ENCODE measurements around the gene CCNQ. TPM values are rescaled to one million over a fixed set of nuclear protein-coding genes. Genes with fewer than 3 reads are reported as not detected.

The CCNQ gene
- total and polyA plus RNA-seq, 2 donors (not counting 1 experiment from before 2014, with no cell fraction given), result 19.9 to 28.2 TPM

GRCh38 chrX:153634832-153635231, 35.9 kb upstream of the CCNQ start:
- no peak for DNase-seq (ENCODE audit: low read depth in 2 of 2)
- no peak overlapping the region for H3K27ac ChIP-seq (ENCODE audit: insufficient read depth, low read length)
- TF ChIP-seq CTCF (conservative IDR thresholded peaks at IDR 0.05 in 1 of 2, IDR thresholded peaks at IDR 0.05 in 1 of 2; ENCODE audit: low read depth in 1 of 2, low read length in 2 of 2) (no peak), EZH2 (IDR thresholded peaks at IDR 0.05; ENCODE audit: low read length, missing control alignments) (no peak)

GRCh38 chrX:153634236-153634635, 35.3 kb upstream of the CCNQ start:
- Histone ChIP-seq H3K4me1 (ENCODE audit: control insufficient read depth, extremely low read depth, insufficient read depth, low read length) (no peaks in the 10 kb centered on the region), H2AFZ (ENCODE audit: low read length) (no peak overlapping the region), H4K20me1 (ENCODE audit: control insufficient read depth, extremely low read depth, insufficient read depth, low read length) (no peaks in the 10 kb centered on the region), H3K9me3 (ENCODE audit: control insufficient read depth, insufficient read depth, low read depth, low read length) (no peaks in the 10 kb centered on the region), H3K27ac (ENCODE audit: insufficient read depth, low read length) (no peak overlapping the region), H3K27me3 (ENCODE audit: control insufficient read depth, insufficient read depth, low read length) (peaks cover 2% of the 10 kb centered on the region), H3K4me3 (replicated peaks in 1 of 4; ENCODE audit: control extremely low read depth in 1 of 4, insufficient read depth in 1 of 4, low read depth in 3 of 4, low read length in 4 of 4) (no peak overlapping the region), H3K79me2 (ENCODE audit: control insufficient read depth, insufficient read depth, low read length) (no peaks in the 10 kb centered on the region), H3K4me2 (ENCODE audit: extremely low read depth, insufficient read depth, low read length) (no peak overlapping the region), H3K9ac (ENCODE audit: insufficient read depth, low read length) (no peak overlapping the region), H3K36me3 (ENCODE audit: control insufficient read depth, insufficient read depth, low read length) (no peaks in the 10 kb centered on the region)
- TF ChIP-seq CTCF (conservative IDR thresholded peaks at IDR 0.05 in 1 of 2, IDR thresholded peaks at IDR 0.05 in 1 of 2; ENCODE audit: low read depth in 1 of 2, low read length in 2 of 2) (no peak), EZH2 (IDR thresholded peaks at IDR 0.05; ENCODE audit: low read length, missing control alignments) (no peak)
- no peak for DNase-seq (ENCODE audit: low read depth in 2 of 2)

More at GRCh38 chrX:153634832-153635231, 35.9 kb upstream of the CCNQ start:
- Histone ChIP-seq H3K9me3 (ENCODE audit: control insufficient read depth, insufficient read depth, low read depth, low read length) (no peaks in the 10 kb centered on the region), H3K79me2 (ENCODE audit: control insufficient read depth, insufficient read depth, low read length) (no peaks in the 10 kb centered on the region), H3K9ac (ENCODE audit: insufficient read depth, low read length) (no peak overlapping the region), H3K36me3 (ENCODE audit: control insufficient read depth, insufficient read depth, low read length) (no peaks in the 10 kb centered on the region), H3K4me1 (ENCODE audit: control insufficient read depth, extremely low read depth, insufficient read depth, low read length) (no peaks in the 10 kb centered on the region), H3K27me3 (ENCODE audit: control insufficient read depth, insufficient read depth, low read length) (peaks cover 2% of the 10 kb centered on the region), H4K20me1 (ENCODE audit: control insufficient read depth, extremely low read depth, insufficient read depth, low read length) (no peaks in the 10 kb centered on the region), H3K4me2 (ENCODE audit: extremely low read depth, insufficient read depth, low read length) (no peak overlapping the region), H3K4me3 (replicated peaks in 1 of 4; ENCODE audit: control extremely low read depth in 1 of 4, insufficient read depth in 1 of 4, low read depth in 3 of 4, low read length in 4 of 4) (no peak overlapping the region), H2AFZ (ENCODE audit: low read length) (no peak overlapping the region)

GRCh38 chrX:153633607-153634180, 34.8 kb upstream of the CCNQ start:
- Histone ChIP-seq H3K9me3 (ENCODE audit: control insufficient read depth, insufficient read depth, low read depth, low read length) (no peaks in the 10 kb centered on the region), H3K27ac (ENCODE audit: insufficient read depth, low read length) (no peak overlapping the region), H3K79me2 (ENCODE audit: control insufficient read depth, insufficient read depth, low read length) (no peaks in the 10 kb centered on the region), H3K4me2 (ENCODE audit: extremely low read depth, insufficient read depth, low read length) (no peak overlapping the region), H3K36me3 (ENCODE audit: control insufficient read depth, insufficient read depth, low read length) (no peaks in the 10 kb centered on the region), H4K20me1 (ENCODE audit: control insufficient read depth, extremely low read depth, insufficient read depth, low read length) (no peaks in the 10 kb centered on the region), H3K4me1 (ENCODE audit: control insufficient read depth, extremely low read depth, insufficient read depth, low read length) (no peaks in the 10 kb centered on the region), H3K27me3 (ENCODE audit: control insufficient read depth, insufficient read depth, low read length) (peaks cover 2% of the 10 kb centered on the region), H3K9ac (ENCODE audit: insufficient read depth, low read length) (no peak overlapping the region), H3K4me3 (replicated peaks in 1 of 4; ENCODE audit: control extremely low read depth in 1 of 4, insufficient read depth in 1 of 4, low read depth in 3 of 4, low read length in 4 of 4) (no peak overlapping the region), H2AFZ (ENCODE audit: low read length) (no peak overlapping the region)
- TF ChIP-seq CTCF (conservative IDR thresholded peaks at IDR 0.05 in 1 of 2, IDR thresholded peaks at IDR 0.05 in 1 of 2; ENCODE audit: low read depth in 1 of 2, low read length in 2 of 2) (no peak), EZH2 (IDR thresholded peaks at IDR 0.05; ENCODE audit: low read length, missing control alignments) (no peak)
- no peak for DNase-seq (ENCODE audit: low read depth in 2 of 2)
